OCI-LY3 (cell line): Measurements from ENCODE around the gene TMEM167A.

Experiments
- H2AFZ ChIP-seq: fragments of 200-600, 300-600 bp; shearing (Covaris generic); 2 replicates; pipeline ENCODE4 v1.6.0; 2014; ENCODE audit warnings: antibody characterized with exemption, low read depth, low read length
- H3K27ac ChIP-seq: fragments of 200-600, 300-600 bp; sonication (generic); 2 replicates; pipeline ENCODE4 v1.5.1; 2014; ENCODE audit warnings: mild to moderate bottlenecking, low read length, moderate library complexity, mixed read lengths
- H3K27me3 ChIP-seq: fragments of 200-600, 300-600 bp; sonication (generic); 2 replicates; pipeline ENCODE4 v1.6.1; 2014; ENCODE audit warnings: low read depth, low read length, mixed read lengths
- H3K36me3 ChIP-seq: fragments of 200-600, 300-600 bp; sonication (generic); replicated peaks from 2 replicates; pipeline ENCODE3; 2014; ENCODE audit warnings: low read depth, low read length, mixed read lengths
- H3K4me1 ChIP-seq: fragments of 300-600, 200-600 bp; sonication (generic); 2 replicates; pipeline ENCODE4 v1.6.1; 2014; ENCODE audit warnings: low read length, mixed read lengths
- H3K4me2 ChIP-seq: fragments of 200-600, 300-600 bp; sonication (generic); 2 replicates; pipeline ENCODE4 v1.6.1; 2014; ENCODE audit warnings: low read length, mixed read lengths
- H3K4me3 ChIP-seq: fragments of 300-600, 200-600 bp; sonication (generic); 2 replicates; pipeline ENCODE4 v1.5.1; 2014; ENCODE audit warnings: antibody characterized with exemption, mild to moderate bottlenecking, low read length, moderate library complexity
- H3K79me2 ChIP-seq: fragments of 300-600, 200-600 bp; shearing (Covaris generic); 2 replicates; pipeline ENCODE4 v1.6.1; 2014; ENCODE audit warnings: mild to moderate bottlenecking, low read length, mixed read lengths
- H3K9ac ChIP-seq: fragments of 300-600, 200-600 bp; shearing (Covaris generic); 2 replicates; pipeline ENCODE4 v1.6.0; 2014; ENCODE audit warnings: mild to moderate bottlenecking, low read length, moderate library complexity
- H3K9me3 ChIP-seq: fragments of 200-600, 300-600 bp; shearing (Covaris generic); 2 replicates; pipeline ENCODE4 v1.6.1; 2014; ENCODE audit warnings: low read length, mixed read lengths; ENCODE audit not compliant: insufficient read depth
- H4K20me1 ChIP-seq: fragments of 200-600, 300-600 bp; sonication (generic); 2 replicates; pipeline ENCODE4 v1.6.1; 2016; ENCODE audit warnings: low read length, mixed read lengths; ENCODE audit not compliant: insufficient read depth
- EZH2phosphoT487 ChIP-seq: fragments of 200-600 bp; shearing (Covaris generic); IDR thresholded peaks from 2 replicates; pipeline ENCODE4 v1.6.1; 2018; ENCODE audit warnings: antibody characterized with exemption, mixed run types, low read depth
- TF ChIP-seq, protein P1 (sequence below): fragments of 200-600, 300-600 bp; sonication (generic); IDR thresholded peaks from 2 replicates; pipeline ENCODE4 v1.5.1; 2014; ENCODE audit warnings: antibody characterized with exemption, low read length, low read depth

Gene TMEM167A

GRCh38 chr5:83099445-83099844 lies 22.3 kb upstream of the TMEM167A start:
- H3K27ac ChIP-seq, result no peak overlapping the region
- H3K9ac ChIP-seq, result no peak overlapping the region
- H4K20me1 ChIP-seq, result no peaks in the 10 kb centered on the region
- H3K4me2 ChIP-seq, result no peak overlapping the region
- H3K4me1 ChIP-seq, result no peaks in the 10 kb centered on the region; the same call in 1 of the 2 replicates
- H3K79me2 ChIP-seq, result no peaks in the 10 kb centered on the region
- no peak for TF ChIP-seq EZH2phosphoT487
- TF ChIP-seq, protein P1, sequence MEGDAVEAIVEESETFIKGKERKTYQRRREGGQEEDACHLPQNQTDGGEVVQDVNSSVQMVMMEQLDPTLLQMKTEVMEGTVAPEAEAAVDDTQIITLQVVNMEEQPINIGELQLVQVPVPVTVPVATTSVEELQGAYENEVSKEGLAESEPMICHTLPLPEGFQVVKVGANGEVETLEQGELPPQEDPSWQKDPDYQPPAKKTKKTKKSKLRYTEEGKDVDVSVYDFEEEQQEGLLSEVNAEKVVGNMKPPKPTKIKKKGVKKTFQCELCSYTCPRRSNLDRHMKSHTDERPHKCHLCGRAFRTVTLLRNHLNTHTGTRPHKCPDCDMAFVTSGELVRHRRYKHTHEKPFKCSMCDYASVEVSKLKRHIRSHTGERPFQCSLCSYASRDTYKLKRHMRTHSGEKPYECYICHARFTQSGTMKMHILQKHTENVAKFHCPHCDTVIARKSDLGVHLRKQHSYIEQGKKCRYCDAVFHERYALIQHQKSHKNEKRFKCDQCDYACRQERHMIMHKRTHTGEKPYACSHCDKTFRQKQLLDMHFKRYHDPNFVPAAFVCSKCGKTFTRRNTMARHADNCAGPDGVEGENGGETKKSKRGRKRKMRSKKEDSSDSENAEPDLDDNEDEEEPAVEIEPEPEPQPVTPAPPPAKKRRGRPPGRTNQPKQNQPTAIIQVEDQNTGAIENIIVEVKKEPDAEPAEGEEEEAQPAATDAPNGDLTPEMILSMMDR, result no peak
- H3K9me3 ChIP-seq, result no peaks in the 10 kb centered on the region
- H3K36me3 ChIP-seq, result no peaks in the 10 kb centered on the region
- H3K27me3 ChIP-seq, result no peaks in the 10 kb centered on the region
- H2AFZ ChIP-seq, result no peak overlapping the region
- H3K4me3 ChIP-seq, result no peak overlapping the region

DNA sequence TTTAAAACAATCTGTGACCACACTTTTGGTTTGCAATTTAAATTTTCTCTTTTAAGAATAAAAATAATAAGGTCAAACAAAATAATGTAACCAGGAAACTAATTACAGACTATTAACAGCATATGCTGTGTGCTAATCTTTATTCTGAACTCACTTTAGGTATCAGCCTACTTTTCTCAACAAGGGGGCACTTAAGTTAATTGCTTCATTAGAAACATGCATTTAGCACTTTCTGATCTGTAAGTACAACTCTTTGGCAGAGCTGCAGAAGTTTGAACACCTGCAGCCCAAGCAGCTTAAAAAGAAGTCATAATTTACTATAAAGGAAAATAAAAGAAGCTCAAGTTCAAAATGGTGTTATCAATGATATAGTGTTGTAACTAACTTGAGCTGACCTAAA lies 21.8 kb upstream of the TMEM167A start:
- no peak overlapping the region for H2AFZ ChIP-seq
- no peaks in the 10 kb centered on the region for H3K27me3 ChIP-seq
- H4K20me1 ChIP-seq, result no peaks in the 10 kb centered on the region
- H3K9ac ChIP-seq, result no peak overlapping the region
- no peak overlapping the region for H3K4me2 ChIP-seq
- no peak overlapping the region for H3K4me3 ChIP-seq
- no peaks in the 10 kb centered on the region; the same call in 1 of the 2 replicates for H3K4me1 ChIP-seq
- no peaks in the 10 kb centered on the region for H3K36me3 ChIP-seq
- no peaks in the 10 kb centered on the region for H3K9me3 ChIP-seq
- no peak overlapping the region for H3K27ac ChIP-seq
- TF ChIP-seq, protein P1, result no peak
- no peak for TF ChIP-seq EZH2phosphoT487
- H3K79me2 ChIP-seq, result no peaks in the 10 kb centered on the region

- Histone ChIP-seq H3K27me3 (no peaks in the 10 kb centered on the region), H3K4me2 (no peak overlapping the region), H3K9ac (no peak overlapping the region), H3K36me3 (peaks cover 5% of the 10 kb centered on the region), H3K4me3 (no peak overlapping the region), H3K79me2 (no peaks in the 10 kb centered on the region), H3K27ac (no peak overlapping the region), H3K4me1 (no peaks in the 10 kb centered on the region; the same call in 1 of the 2 replicates), H4K20me1 (no peaks in the 10 kb centered on the region), H2AFZ (no peak overlapping the region), H3K9me3 (peaks cover 7% of the 10 kb centered on the region; the same call in 1 of the 2 replicates)
- no peak for TF ChIP-seq EZH2phosphoT487
- TF ChIP-seq, protein P1, result no peak
These were observed 20.6 kb upstream of the TMEM167A start for GRCh38 chr5:83097689-83098231.

GRCh38 chr5:83096660-83097339 lies 19.6 kb upstream of the TMEM167A start:
- Histone ChIP-seq H2AFZ (no peak overlapping the region), H3K9ac (no peak overlapping the region), H3K9me3 (peaks cover 7% of the 10 kb centered on the region; the same call in 1 of the 2 replicates), H3K27ac (no peak overlapping the region), H3K36me3 (peaks cover 5% of the 10 kb centered on the region), H4K20me1 (no peaks in the 10 kb centered on the region), H3K79me2 (no peaks in the 10 kb centered on the region), H3K27me3 (no peaks in the 10 kb centered on the region), H3K4me2 (no peak overlapping the region), H3K4me3 (no peak overlapping the region), H3K4me1 (no peaks in the 10 kb centered on the region; the same call in 1 of the 2 replicates)
- TF ChIP-seq, protein P1, result no peak
- no peak for TF ChIP-seq EZH2phosphoT487
